K562 treated with DMSO at 1 percent for 48 hours (cell line): Measurements from ENCODE around the gene SLC1A1. TPM values are rescaled to one million over a fixed set of nuclear protein-coding genes. Genes with fewer than 3 reads are reported as not detected.

Experiments
- total RNA-seq: library from RNA; unstranded; fragments of 300-600 nt; gene quantifications from 2 replicates; pipeline ENCODE4 v1.2.3, GENCODE V29; 2022; ENCODE audit warnings: low replicate concordance; ENCODE audit errors: extremely low read depth

The SLC1A1 gene
- total RNA-seq: not detected in 2 replicates

GRCh38 chr9:4489919-4490704, at the start of gene SLC1A1:
TSS of gene SLC1A1 (plus strand) at chr9:4490468. CDS start at chr9:4490680, 212 bp downstream.

Other genes with a start within 250 kb of the SLC1A1 start
- not detected in 2 replicates for gene GLIS3, start 190.4 kb upstream of the SLC1A1 start, total RNA-seq
- gene PLPP6, start 171.8 kb downstream of the SLC1A1 start, total RNA-seq: not detected in 2 replicates
- gene SPATA6L, start 176.0 kb downstream of the SLC1A1 start, total RNA-seq: not detected in 2 replicates
- not detected in 2 replicates for gene CDC37L1, start 189.1 kb downstream of the SLC1A1 start, total RNA-seq